ENCODE data around the gene POMZP3.
"Not testable (repeated sequence)": the region's sequence is repeated elsewhere in the genome, so short reads cannot be mapped to it uniquely, and the experiment has no call there.

The POMZP3 gene

DNA sequence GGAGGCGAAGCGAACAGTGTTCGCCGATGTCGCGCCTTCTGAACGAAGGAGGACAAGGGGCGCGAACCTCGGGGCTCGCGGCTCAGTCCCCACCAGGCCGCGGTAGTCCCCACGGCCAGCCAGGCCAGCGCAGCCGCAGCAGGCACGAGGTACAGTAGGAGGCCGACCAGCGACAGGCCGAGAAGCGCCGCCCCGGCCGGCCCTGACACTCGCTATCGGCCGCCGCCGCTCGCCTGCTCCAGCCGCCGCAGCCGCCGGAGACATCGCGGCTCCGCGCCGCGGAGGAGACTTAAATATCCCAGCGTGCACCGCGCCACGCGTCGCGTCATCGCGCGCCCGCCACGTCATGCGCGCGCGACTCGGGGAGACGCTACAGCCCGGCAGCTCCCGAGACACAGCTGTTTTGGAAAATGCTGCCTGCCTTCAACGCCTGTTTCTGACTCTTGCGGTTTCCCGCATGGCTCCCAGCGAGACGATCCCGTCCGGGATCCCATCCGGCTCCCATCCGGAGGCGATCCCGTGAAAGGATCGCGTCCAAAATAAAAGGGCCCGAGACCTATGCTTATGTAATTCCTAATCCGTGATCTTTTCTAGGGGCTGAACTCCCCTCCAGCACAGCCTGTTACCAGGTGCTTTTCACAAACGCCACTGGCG, at the start of gene POMZP3:
Gene POMZP3 (minus strand): TSS at position 291 of the 654 bp plus-strand sequence. CDS start 1,215 bp downstream, outside the sequence.
- CTCF ChIA-PET, H3K4me1 Mint-ChIP-seq, H3K9me3 Mint-ChIP-seq, H3K27me3 Mint-ChIP-seq, H3K36me3 Mint-ChIP-seq: not testable (repeated sequence)
- H3K27ac Mint-ChIP-seq: peak within 1 kb of the TSS; percentile 93
- DNase-seq: peak; percentile 50
- H3K4me3 Mint-ChIP-seq: peak within 1 kb of the TSS; percentile 88

DNA sequence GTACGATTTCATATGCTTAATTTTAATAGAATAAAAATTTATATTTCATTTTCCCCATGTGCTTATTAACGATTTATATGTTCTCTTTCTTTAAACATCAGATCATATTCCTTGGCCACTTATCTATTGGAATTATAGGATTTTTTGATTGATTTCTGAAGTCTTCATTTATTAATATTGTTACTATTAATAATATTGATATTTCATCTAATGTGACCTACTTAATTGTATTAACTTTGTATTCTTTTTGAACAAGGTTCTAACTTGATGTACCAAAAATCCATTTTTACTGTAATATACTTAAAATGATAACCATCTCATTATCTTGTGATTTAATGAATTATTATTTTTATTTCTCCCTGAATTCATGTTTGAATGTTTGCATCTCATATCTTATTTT, 48.7 kb upstream of the POMZP3 start:
- DNase-seq, H3K36me3 Mint-ChIP-seq, H3K27ac Mint-ChIP-seq, H3K4me1 Mint-ChIP-seq, CTCF ChIA-PET, H3K4me3 Mint-ChIP-seq, H3K9me3 Mint-ChIP-seq: not testable (repeated sequence)
- H3K27me3 Mint-ChIP-seq: peaks cover 21% of the 10 kb centered on the region

DNA sequence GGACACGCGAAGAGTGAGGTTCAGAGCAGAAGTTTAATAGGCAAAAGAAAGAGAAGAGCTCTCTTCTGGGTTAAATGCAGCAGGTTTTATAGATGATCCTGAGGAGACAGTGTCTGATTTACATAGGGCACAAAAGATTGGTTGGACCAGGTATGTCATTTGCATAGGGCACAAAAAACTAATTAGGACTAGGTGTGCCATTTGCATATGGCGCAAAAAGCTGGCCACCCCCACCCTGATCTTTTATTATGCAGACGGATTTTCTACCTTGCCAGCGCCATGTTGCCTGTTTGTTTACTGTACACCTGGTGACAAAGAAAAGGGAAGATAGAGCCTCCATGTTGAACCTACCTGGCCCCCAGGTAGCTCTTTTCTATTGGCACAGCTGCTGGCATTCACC, 46.3 kb upstream of the POMZP3 start:
- H3K27ac Mint-ChIP-seq: not testable (repeated sequence)

DNA sequence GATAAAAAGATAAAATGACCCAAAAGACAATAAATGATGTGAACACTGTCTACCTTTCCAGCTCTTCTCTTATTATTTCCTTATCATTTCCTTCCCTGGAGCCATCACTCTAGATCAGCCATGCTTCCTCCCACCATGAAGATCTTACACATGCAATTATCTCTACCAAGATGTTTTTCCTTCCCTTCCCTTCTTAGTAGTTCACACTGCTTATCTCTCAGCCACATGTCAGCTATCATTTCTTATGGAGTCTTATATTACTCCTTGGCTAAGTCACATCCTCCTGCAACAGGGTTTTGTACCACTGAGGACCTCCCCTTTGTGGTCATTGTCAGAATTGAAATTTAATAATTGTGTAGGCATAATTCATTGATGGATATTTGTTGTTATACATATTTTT, 32.1 kb upstream of the POMZP3 start:
- H3K27ac Mint-ChIP-seq, H3K9me3 Mint-ChIP-seq, H3K36me3 Mint-ChIP-seq, H3K4me1 Mint-ChIP-seq, H3K4me3 Mint-ChIP-seq, DNase-seq, H3K27me3 Mint-ChIP-seq, CTCF ChIA-PET: not testable (repeated sequence)

More for the DNA sequence above, 46.3 kb upstream of the POMZP3 start:
- H3K4me1 Mint-ChIP-seq, H3K4me3 Mint-ChIP-seq, CTCF ChIA-PET, DNase-seq, H3K9me3 Mint-ChIP-seq, H3K36me3 Mint-ChIP-seq: not testable (repeated sequence)
- H3K27me3 Mint-ChIP-seq: peaks cover 21% of the 10 kb centered on the region

DNA sequence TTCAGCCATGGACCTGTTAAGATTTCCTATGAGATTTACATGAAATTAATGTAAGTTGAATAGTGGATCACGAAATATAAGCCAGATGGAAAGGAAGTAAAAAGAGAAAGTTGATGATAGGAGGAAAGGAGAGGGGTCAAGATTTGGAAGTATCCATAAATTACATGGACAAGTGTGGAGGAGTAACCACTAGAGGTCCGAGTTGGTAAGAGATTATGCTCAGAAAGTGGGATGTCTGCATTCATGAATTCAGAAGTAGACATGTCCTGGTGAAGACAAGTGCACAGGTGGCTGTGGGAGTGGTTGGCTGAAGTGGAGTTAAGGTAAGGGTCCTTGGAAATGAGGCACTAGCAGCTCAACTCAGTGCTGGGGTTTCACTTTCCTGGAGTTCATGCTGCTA, 29.3 kb upstream of the POMZP3 start:
- H3K27me3 Mint-ChIP-seq, H3K27ac Mint-ChIP-seq, H3K4me3 Mint-ChIP-seq, DNase-seq, CTCF ChIA-PET, H3K4me1 Mint-ChIP-seq, H3K9me3 Mint-ChIP-seq, H3K36me3 Mint-ChIP-seq: not testable (repeated sequence)

DNA sequence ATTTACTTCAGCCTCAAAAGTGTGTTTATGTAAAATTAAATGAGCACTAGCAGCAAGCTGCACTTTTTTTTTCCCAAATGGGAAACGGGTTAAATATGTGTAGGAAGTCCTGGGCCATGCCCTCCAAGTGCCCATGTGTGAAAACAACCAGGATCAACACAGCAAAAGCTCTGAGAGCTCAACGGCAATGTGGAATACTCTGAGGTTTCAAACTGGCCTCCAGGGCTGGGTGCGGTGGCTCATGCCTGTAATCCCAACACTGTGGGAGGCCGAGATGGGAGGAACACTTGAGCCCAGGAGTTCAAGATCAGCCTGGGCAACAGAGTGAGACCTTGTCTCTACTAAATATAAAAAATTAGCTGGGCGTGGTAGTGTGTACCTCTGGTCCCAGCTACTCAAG, 15.5 kb upstream of the POMZP3 start:
- H3K27me3 Mint-ChIP-seq, H3K27ac Mint-ChIP-seq, CTCF ChIA-PET, H3K4me3 Mint-ChIP-seq, DNase-seq, H3K9me3 Mint-ChIP-seq, H3K4me1 Mint-ChIP-seq, H3K36me3 Mint-ChIP-seq: not testable (repeated sequence)

DNA sequence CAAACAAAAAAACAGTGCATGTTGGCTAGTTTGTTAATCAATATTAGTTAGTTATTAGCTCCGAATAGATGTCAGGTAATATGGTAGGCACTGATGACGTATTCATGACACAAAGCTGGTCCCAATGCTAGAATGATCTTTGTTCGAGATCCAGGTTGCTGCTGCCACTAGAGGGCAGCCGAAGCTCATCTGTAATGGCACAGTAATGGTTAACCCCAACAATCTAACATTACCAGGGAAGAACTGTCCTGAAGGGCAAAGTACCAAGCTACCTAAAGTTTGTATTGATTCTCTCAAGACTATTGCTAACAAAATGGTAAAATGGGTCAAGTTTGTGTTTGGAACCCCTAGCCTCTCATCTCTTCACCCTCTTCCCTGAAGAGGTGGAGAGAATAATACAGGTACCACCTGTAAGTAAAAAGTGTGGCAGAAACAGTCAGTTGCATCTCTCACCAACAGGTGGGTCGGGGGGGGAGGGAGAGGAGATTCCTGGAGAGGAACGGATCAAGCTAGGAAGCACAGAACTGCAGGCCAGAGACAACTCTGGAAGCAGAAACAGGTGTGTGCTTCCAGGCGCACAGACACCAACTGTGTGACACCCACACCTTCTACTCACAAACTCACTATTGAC, 10.1 kb upstream of the POMZP3 start:
- H3K4me1 Mint-ChIP-seq, H3K36me3 Mint-ChIP-seq, H3K27ac Mint-ChIP-seq, H3K27me3 Mint-ChIP-seq, DNase-seq, H3K4me3 Mint-ChIP-seq, CTCF ChIA-PET, H3K9me3 Mint-ChIP-seq: not testable (repeated sequence)

DNA sequence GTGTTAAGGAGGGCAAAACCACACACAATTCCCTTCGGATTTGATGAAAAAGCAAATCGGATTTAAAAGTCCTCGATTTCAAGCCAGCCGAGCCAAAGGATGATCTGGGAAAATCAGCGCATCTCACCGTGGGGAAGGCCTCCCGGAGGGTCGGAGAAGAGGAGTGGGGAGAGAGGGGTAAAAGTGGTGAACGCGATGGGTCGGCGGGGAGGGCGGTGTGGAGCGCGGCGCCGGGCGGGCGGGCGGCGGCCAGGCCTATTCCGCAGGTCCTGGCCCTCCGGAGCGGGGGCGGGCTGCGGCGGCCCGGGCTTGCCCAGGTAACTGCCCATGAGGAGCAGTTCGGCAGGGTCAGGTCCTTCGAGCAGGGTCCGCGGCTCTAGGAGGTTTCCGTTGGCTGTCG, 498 bp downstream of the POMZP3 start:
- Mint-ChIP-seq H3K4me3 (peak overlapping the region; percentile 86), H3K27ac (peak overlapping the region; percentile 92)
- CTCF ChIA-PET, H3K36me3 Mint-ChIP-seq, H3K27me3 Mint-ChIP-seq, H3K9me3 Mint-ChIP-seq, H3K4me1 Mint-ChIP-seq: not testable (repeated sequence)
- peak; percentile 39 for DNase-seq

DNA sequence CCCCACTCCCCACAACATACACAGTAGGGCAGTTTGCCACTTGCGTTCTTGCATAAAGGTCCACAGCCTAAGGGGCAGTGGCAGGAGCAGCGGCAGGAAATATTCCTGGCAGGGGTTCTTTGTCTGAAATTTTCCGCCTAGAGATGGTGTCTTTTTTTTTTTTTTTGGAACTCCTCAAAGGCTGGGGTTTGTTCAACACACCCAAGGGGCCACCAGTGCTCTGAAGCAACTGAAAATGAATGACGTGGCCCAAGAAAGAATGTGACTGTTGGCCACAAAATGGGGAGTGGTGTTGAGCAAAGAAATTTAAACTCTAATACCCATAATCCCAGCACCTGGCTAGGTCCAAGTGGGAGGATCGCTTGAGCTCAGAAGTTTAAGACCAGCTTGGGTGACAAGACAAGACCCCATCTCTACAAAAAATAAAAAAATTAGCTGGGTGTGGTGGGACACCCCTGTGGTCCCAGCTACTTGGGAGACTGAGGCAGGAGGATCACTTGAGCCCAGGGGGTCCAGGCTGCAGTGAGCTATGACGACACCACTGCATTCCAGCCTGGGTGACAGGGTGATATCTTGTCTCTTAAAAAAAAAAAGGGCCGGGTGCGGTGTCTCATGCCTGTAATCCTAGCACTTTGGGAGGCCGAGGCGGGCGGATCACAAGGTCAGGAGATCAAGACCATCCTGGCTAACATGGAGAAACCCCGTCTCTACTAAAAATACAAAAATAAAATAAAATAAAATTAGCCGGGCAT, 7.5 kb downstream of the POMZP3 start:
- H3K27me3 Mint-ChIP-seq, H3K9me3 Mint-ChIP-seq, DNase-seq, H3K4me1 Mint-ChIP-seq, H3K4me3 Mint-ChIP-seq, CTCF ChIA-PET, H3K27ac Mint-ChIP-seq, H3K36me3 Mint-ChIP-seq: not testable (repeated sequence)

DNA sequence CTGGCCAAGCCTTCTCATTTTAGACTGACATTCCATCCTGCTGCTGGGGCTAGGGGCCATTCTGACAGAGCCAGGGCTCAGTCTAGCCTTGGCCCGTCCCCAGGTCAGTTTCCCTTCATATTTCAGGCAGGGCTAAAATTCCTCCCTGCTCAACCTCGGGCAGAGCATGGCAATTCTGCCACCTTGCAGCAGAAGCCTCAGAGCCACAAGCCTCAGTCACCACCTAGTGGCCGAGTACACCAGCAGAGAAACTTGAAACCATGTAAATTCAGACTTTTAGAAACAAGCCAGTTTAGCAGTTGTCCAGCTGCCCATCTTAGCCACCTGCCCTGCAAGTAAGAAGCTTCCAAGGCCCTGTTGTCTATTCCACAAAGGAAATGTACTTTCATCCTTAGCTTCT, 13.3 kb downstream of the POMZP3 start:
- H3K4me1 Mint-ChIP-seq, H3K36me3 Mint-ChIP-seq, H3K27ac Mint-ChIP-seq, H3K9me3 Mint-ChIP-seq, H3K27me3 Mint-ChIP-seq, CTCF ChIA-PET, H3K4me3 Mint-ChIP-seq, DNase-seq: not testable (repeated sequence)

DNA sequence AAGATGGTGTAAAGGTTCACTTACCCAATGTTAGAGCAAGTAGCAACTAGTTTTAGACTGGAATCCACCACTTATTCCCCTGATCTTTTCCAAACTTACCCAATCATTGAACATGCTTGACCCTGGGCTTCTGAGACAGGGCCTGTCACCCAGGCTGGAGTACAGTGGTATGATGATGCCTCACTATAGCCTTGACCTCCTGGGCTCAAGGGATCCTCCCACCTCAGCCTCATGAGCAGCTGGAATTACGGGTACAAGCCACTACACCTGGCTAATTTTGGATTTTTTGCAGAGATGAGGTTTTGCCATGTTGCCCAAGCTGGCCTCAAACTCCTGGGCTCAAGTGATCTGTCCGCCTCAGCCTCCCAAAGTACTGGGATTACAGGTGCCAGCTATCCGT, 14.8 kb downstream of the POMZP3 start:
- H3K4me3 Mint-ChIP-seq, H3K27me3 Mint-ChIP-seq, H3K36me3 Mint-ChIP-seq, DNase-seq, H3K4me1 Mint-ChIP-seq, H3K27ac Mint-ChIP-seq, CTCF ChIA-PET, H3K9me3 Mint-ChIP-seq: not testable (repeated sequence)

DNA sequence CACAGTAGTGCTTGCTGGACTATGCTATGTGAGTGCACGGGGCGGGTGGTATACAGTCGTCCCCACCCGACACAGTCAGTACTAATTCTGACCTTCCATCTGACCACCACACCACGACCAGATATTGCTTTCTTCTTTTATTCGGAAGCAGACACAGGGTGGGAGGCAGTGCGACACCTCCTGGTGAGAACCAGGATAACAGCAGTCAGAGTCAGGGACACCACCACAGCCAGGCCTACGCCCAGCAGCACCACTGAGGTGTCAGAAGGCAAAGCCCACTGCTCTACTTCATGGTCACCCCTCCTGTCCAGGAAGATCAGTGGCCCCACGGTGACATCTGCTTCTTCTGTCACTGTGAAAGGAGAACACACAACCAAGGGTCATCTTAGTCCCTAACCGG, 17.2 kb downstream of the POMZP3 start:
- peaks cover 10% of the 10 kb centered on the region for H3K4me1 Mint-ChIP-seq
- H3K27me3 Mint-ChIP-seq, H3K36me3 Mint-ChIP-seq, H3K27ac Mint-ChIP-seq, H3K9me3 Mint-ChIP-seq, DNase-seq, CTCF ChIA-PET, H3K4me3 Mint-ChIP-seq: not testable (repeated sequence)

DNA sequence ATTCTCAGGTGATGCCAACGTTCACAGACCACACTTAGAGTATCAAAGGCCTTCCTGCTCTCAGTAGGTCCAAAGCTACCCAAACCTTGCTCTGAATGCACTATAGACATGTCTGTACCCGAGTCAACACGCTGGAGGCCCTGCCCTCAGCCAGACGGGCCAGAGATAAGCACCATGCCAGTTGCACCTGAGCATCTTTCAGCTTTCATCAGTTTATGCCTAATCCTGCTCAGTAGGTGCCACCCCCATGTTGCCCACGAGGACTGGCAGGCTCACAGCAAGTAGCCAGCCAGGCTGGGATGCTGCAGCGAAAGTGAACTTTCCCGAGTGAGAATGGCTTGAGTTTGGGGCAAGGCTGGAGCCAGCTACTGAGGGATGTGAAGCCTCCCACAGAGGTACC, 18.6 kb downstream of the POMZP3 start:
- H3K27ac Mint-ChIP-seq, H3K36me3 Mint-ChIP-seq, H3K27me3 Mint-ChIP-seq, H3K4me3 Mint-ChIP-seq, DNase-seq, H3K9me3 Mint-ChIP-seq: not testable (repeated sequence)
- H3K4me1 Mint-ChIP-seq: peaks cover 10% of the 10 kb centered on the region
- CTCF ChIA-PET: interaction anchor here (1.2 kb wide), 1 partner anchor 166 kb away, joined by 3 read pairs; no protein-coding TSS in a partner anchor

DNA sequence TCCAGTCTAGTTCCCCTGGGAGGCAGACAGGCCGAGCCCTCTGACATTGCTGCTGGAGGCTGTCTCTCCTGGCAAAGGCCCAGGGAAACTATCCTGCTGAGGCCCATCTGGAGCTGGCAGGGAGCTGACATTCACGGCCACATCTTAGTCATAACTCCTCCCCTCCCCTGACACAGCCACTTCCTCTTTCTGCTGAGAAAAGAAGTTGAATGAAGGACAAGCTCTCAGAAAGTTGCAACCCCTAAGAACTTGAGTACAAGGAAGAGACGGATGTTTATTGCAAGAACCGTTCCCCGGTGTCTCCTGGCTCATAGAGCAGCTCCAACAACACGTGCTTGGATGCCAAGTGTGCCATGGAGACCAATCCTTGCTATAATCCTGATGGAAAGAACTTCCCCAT, 21.1 kb downstream of the POMZP3 start:
- H3K4me3 Mint-ChIP-seq: peak overlapping the region; percentile 44
- peak; percentile 75 for DNase-seq
- H3K27me3 Mint-ChIP-seq, CTCF ChIA-PET, H3K36me3 Mint-ChIP-seq, H3K9me3 Mint-ChIP-seq: not testable (repeated sequence)
- H3K4me1 Mint-ChIP-seq: peaks cover 13% of the 10 kb centered on the region
- peak overlapping the region; percentile 92 for H3K27ac Mint-ChIP-seq

DNA sequence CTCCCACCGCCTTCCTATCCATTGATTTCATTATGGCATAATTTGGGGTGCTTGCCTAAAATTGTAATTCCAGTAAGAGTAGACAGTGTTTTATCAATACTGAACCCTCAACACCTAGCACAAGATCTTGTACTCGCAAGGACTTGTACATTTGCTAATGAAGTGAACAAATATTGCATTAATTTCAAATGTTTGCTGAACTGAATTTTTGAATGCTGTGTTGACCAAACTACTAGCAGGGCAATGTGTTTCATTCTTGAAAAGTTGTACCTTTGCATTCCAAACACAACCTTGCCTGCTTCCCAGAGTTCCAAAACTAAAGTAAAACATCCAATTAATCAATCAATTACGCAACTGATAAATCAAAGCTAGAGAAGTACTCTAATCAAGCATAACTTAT, 26.4 kb downstream of the POMZP3 start:
- DNase-seq, H3K9me3 Mint-ChIP-seq, CTCF ChIA-PET, H3K27ac Mint-ChIP-seq, H3K27me3 Mint-ChIP-seq, H3K36me3 Mint-ChIP-seq, H3K4me3 Mint-ChIP-seq: not testable (repeated sequence)
- peaks cover 36% of the 10 kb centered on the region for H3K4me1 Mint-ChIP-seq

Data from activated naive CD4-positive, alpha-beta T cell treated with anti-CD3 and anti-CD28 coated beads, Interleukin-2, amount 10 ng/mL, durations not matched to agents 7 days and 5 days (primary cell).